OCI-LY3 (cell line): ENCODE measurements around the gene C11orf21.

ENCODE experiments used
- EZH2phosphoT487 ChIP-seq: fragments of 200-600 bp; shearing (Covaris generic); IDR thresholded peaks from 2 replicates; pipeline ENCODE4 v1.6.1; 2018; ENCODE audit warnings: antibody characterized with exemption, mixed run types, low read depth
- TF ChIP-seq, protein P1 (sequence below): fragments of 200-600, 300-600 bp; sonication (generic); IDR thresholded peaks from 2 replicates; pipeline ENCODE4 v1.5.1; 2014; ENCODE audit warnings: antibody characterized with exemption, low read length, low read depth

DNA sequence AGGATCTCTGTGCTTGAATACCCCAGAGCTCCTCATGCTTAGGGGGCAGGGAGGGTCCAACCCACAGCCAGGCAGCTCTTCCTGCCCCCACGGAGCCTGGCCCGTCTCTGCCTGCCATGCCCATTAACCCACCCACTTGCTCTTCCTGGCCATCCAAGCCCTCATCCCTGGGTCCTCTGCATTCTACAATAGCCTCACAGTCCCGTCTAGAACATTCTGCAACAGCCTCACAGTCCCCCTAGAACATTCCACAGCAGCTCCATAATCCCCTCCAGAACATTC is 15.2 kb upstream of the C11orf21 start:
- TF ChIP-seq, protein P1, sequence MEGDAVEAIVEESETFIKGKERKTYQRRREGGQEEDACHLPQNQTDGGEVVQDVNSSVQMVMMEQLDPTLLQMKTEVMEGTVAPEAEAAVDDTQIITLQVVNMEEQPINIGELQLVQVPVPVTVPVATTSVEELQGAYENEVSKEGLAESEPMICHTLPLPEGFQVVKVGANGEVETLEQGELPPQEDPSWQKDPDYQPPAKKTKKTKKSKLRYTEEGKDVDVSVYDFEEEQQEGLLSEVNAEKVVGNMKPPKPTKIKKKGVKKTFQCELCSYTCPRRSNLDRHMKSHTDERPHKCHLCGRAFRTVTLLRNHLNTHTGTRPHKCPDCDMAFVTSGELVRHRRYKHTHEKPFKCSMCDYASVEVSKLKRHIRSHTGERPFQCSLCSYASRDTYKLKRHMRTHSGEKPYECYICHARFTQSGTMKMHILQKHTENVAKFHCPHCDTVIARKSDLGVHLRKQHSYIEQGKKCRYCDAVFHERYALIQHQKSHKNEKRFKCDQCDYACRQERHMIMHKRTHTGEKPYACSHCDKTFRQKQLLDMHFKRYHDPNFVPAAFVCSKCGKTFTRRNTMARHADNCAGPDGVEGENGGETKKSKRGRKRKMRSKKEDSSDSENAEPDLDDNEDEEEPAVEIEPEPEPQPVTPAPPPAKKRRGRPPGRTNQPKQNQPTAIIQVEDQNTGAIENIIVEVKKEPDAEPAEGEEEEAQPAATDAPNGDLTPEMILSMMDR: no peak
- TF ChIP-seq EZH2phosphoT487: no peak
